Measurements from ENCODE around the gene TATDN3. TPM values are rescaled to one million over a fixed set of nuclear protein-coding genes. Genes with fewer than 3 reads are reported as not detected.
"Not testable (repeated sequence)": the region's sequence is repeated elsewhere in the genome, so short reads cannot be mapped to it uniquely, and the experiment has no call there.

TATDN3 gene
- total RNA-seq, 2 experiments from 2014 or later = 18.6 to 20.2 TPM

DNA sequence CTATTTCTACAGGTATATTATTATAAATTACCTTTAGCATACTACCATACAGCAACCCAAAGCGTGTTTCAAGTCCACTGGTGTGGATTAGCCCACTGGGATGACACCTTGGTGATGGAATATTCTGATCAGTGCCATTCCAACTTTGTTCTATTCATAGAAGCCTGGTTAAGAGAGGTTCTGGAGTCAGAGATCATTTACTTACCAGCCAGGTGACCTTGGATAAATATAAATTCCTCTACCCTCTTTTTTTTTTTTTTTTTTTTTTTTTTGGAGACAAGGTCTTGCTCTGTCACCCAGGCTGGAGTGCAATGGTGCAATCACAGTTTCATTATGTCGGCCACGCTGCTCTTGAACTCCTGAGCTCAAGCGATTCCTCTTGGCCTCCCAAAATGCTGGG is 55.9 kb downstream of the TATDN3 start, which contains the start of gene SPATA45:
Gene SPATA45, minus strand, starts transcription at position 101 of the 400 bp plus-strand sequence. CDS start 11,500 bp downstream, outside the sequence.
- POLR2A ChIA-PET = interaction anchor here (1.3 kb wide), 1 partner anchor 11 kb away, joined by 4 read pairs; the partner anchor contains the start of gene FLVCR1
- H3K27ac Mint-ChIP-seq = no peak within 1 kb of the TSS

DNA sequence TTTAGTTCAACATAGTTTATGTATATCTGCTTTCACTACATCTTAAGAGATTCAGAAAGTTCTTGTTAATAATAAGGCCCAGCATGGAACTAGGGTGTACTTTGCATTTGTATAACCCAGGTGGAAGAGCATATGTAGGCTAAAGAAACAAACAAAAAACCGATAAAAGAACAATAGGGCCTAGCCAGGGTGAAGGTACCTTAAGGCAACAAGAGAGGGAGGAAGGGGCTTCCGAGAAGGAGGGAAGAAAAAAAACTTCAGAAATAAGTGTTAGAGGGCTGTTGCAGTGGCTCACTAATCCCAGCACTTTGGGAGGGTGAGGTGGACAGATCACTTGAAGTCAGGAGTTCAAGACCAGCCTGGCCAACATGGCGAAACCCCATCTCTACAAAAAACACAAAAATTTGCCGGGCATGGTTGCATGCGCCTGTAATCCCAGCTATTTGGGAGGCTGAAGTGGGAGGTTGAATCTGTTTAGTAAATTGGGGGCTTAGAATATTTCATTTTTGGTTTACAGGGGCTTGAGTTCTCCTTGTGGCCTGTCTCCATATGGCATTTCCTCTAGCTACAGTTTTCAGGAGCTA is 60.5 kb downstream of the TATDN3 start:
- no peak overlapping the region for H3K4me3 Mint-ChIP-seq
- H3K9me3 Mint-ChIP-seq = no peaks in the 10 kb centered on the region
- no peak for DNase-seq
- H3K27ac Mint-ChIP-seq = no peak overlapping the region
- H3K36me3 Mint-ChIP-seq (ENCODE audit: low read depth) = peaks cover 7% of the 10 kb centered on the region
- peaks cover 14% of the 10 kb centered on the region for H3K4me1 Mint-ChIP-seq
- H3K27me3 Mint-ChIP-seq = no peaks in the 10 kb centered on the region
- ChIA-PET POLR2A (no interaction called here), CTCF (no interaction called here)

More for the DNA sequence above, 55.9 kb downstream of the TATDN3 start, which contains the start of gene SPATA45:
- H3K4me1 Mint-ChIP-seq = no peaks in the 10 kb centered on the region
- no peak for DNase-seq
- no peaks in the 10 kb centered on the region for H3K9me3 Mint-ChIP-seq
- H3K4me3 Mint-ChIP-seq = no peak within 1 kb of the TSS
- H3K36me3 Mint-ChIP-seq (ENCODE audit: low read depth) = no peaks in the 10 kb centered on the region
- CTCF ChIA-PET = interaction anchor here (0.7 kb wide), 1 partner anchor 31 kb away, joined by 4 read pairs; no protein-coding TSS in a partner anchor
- no peaks in the 10 kb centered on the region for H3K27me3 Mint-ChIP-seq

DNA sequence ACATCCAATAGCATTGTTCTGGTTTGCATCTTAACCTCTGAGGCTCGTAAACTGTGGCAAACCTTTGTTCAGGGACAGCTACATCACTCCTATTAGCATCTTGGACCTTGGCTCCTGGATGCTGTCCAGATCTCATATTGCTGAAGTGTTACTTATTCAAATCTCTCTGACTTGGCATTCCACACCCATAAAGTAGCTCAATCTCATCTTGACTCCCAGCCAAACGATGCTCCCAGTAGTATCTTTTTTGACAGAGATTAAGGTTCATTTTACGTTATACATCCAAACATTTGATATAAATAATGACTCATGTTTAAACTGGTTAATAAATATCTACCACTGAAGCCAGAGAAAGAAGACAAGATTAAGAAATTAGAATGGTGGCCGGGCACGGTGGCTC is 62.0 kb downstream of the TATDN3 start:
- Mint-ChIP-seq H3K9me3 (no peaks in the 10 kb centered on the region), H3K4me1 (peaks cover 22% of the 10 kb centered on the region), H3K4me3 (no peak overlapping the region), H3K36me3 (ENCODE audit: low read depth) (peaks cover 11% of the 10 kb centered on the region), H3K27ac (no peak overlapping the region), H3K27me3 (no peaks in the 10 kb centered on the region)
- POLR2A ChIA-PET = no interaction called here
- CTCF ChIA-PET = no interaction called here
- DNase-seq = no peak

DNA sequence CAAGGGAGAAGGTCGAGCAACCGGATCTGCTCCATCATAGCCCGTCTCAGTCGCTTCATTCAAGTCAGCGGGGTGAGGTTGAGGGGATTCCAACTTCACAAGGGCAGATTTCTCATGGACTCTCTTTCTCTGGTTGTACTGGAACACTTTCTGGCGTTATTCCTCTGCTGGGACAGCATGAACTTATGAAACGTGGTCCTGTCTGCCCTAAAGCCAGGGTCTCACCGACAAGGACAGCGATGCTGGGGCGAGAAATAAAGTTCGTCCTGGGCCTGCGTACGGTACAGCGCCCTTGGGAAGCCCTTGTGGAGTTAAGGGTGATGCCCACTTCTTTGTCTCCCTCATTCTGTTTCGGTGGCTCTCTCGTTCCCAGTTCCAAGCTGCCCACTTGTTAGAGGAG is 65.1 kb downstream of the TATDN3 start:
- POLR2A ChIA-PET = no interaction called here
- no peak overlapping the region for H3K27ac Mint-ChIP-seq
- no peak for DNase-seq
- H3K36me3 Mint-ChIP-seq (ENCODE audit: low read depth) = peaks cover 16% of the 10 kb centered on the region
- H3K4me1 Mint-ChIP-seq = peaks cover 28% of the 10 kb centered on the region
- H3K9me3 Mint-ChIP-seq = no peaks in the 10 kb centered on the region
- no peaks in the 10 kb centered on the region for H3K27me3 Mint-ChIP-seq
- CTCF ChIA-PET = interaction anchor here (1.1 to 2.1 kb wide), 3 partner anchors 134 to 192 kb away, joined by 3 to 10 read pairs (median 7); no protein-coding TSS in a partner anchor
- H3K4me3 Mint-ChIP-seq = no peak overlapping the region

DNA sequence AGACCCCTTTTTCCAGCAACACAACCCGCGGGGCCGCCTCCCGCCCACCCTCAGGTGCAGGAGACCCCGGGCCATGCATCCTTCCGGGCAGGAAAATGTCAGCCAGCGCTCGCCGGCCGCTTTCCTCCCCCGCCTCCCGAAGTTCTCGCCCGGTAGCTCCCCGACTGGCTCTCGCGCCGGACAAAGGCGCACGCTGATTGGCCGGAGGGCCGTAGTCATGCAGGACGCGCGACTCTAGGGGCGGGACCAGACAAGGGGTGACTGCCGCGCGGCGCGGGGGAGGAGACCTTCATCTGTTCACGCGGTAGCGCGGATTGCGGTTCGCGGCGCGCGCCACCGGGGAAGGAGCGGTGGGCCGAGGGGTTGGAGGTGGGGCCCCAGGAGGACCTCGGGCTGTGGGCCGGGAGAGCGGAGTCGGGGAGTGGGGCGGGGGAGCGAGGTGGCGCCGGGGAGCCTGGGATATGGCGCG is 66.3 kb downstream of the TATDN3 start, which contains the start of gene FLVCR1:
Gene FLVCR1, plus strand, starts transcription at position 284 of the 469 bp plus-strand sequence. Its CDS starts 178 bp downstream, at position 462.
- Mint-ChIP-seq H3K9me3 (no peaks in the 10 kb centered on the region), H3K4me1 (peaks cover 32% of the 10 kb centered on the region), H3K36me3 (ENCODE audit: low read depth) (peaks cover 19% of the 10 kb centered on the region), H3K4me3 (no peak within 1 kb of the TSS), H3K27me3 (no peaks in the 10 kb centered on the region), H3K27ac (peak within 1 kb of the TSS; percentile 92)
- CTCF ChIA-PET = interaction anchor here (0.6 to 2.1 kb wide), 10 partner anchors 16 to 402 kb away, joined by 3 to 10 read pairs (median 4); partner anchors contain the start of genes NSL1 and TATDN3
- DNase-seq = peak; percentile 97
- POLR2A ChIA-PET = interaction anchor here (0.6 to 1.9 kb wide), 16 partner anchors 10 to 1025 kb away, joined by 3 to 14 read pairs (median 4); partner anchors contain the start of genes NSL1 and TATDN3

DNA sequence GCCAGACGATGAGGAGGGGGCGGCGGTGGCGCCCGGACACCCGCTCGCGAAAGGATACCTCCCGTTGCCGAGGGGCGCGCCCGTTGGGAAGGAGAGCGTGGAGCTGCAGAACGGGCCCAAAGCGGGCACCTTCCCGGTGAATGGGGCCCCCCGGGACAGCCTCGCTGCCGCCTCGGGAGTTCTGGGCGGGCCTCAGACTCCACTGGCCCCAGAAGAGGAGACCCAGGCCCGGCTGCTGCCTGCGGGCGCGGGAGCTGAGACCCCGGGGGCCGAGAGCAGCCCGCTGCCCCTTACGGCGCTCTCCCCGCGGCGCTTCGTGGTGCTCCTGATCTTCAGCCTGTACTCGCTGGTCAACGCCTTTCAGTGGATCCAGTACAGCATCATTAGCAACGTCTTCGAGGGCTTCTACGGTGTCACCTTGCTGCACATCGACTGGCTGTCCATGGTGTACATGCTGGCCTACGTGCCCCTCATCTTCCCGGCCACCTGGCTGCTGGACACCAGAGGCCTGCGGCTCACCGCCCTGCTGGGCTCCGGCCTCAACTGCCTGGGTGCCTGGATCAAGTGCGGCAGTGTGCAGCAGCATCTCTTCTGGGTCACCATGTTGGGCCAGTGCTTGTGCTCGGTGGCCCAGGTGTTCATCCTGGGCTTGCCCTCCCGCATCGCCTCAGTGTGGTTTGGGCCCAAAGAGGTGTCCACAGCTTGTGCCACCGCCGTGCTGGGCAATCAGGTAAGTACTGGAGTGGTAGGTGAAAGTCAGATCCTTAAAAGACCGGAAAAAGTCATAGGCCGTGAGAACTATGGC is 67.0 kb downstream of the TATDN3 start:
- POLR2A ChIA-PET = interaction anchor here (0.7 to 1.9 kb wide), 15 partner anchors 9 to 1026 kb away, joined by 3 to 14 read pairs (median 5); partner anchors contain the start of genes NSL1 and TATDN3
- Mint-ChIP-seq H3K27ac (peak overlapping the region; percentile 92), H3K4me3 (no peak overlapping the region), H3K9me3 (no peaks in the 10 kb centered on the region), H3K27me3 (no peaks in the 10 kb centered on the region), H3K36me3 (ENCODE audit: low read depth) (peaks cover 20% of the 10 kb centered on the region), H3K4me1 (peaks cover 36% of the 10 kb centered on the region)
- DNase-seq = peak; percentile 33
- CTCF ChIA-PET = interaction anchor here (0.6 to 2.1 kb wide), 6 partner anchors 17 to 403 kb away, joined by 3 to 10 read pairs (median 6); partner anchors contain the start of genes NSL1 and TATDN3

DNA sequence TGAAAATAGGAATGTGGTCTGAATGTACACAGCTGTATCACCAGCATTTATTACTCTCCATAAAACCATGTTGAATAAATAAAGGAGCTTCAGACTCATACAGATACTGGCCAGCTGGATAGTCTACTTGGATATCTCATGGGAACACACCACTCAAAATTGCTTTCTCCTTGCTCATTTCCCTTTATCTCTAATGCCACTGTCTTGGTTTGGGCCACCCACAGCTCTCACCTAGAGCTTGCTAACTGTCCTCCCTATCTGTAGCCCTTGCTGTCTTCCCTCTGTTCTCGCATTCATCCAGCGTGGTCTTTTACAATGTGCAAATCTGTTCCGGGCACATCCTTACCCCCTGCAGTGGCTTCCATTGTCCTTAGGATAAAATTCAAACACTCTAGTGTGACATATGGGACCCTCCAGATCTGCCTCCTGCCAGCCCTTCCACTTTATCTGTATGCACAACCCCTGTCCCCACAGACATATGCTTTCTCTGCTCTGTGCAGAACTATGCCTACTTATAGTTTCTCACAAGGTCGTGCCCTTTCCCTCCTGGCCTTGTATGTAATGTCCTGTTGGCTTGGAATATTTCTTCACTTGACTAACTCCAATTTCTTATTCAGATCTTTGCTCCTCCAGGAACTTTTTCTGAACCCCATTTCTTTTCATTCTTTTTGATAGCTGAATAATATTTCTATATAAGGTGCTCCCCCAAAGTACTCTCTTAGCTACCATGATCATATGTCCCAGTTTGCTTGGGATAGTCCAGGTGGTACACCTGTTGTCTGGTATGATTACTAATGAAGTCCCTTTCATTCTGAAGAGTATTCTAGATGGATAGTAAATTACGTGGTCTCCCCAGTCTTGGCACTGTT is 69.3 kb downstream of the TATDN3 start:
- no peak for DNase-seq
- ChIA-PET POLR2A (interaction anchor here (0.9 to 2.0 kb wide), 4 partner anchors 19 to 93 kb away, joined by 3 to 6 read pairs (median 3); partner anchors contain the start of genes NSL1 and TATDN3), CTCF (interaction anchor here (0.6 to 1.6 kb wide), 4 partner anchors 90 to 846 kb away, joined by 3 to 6 read pairs (median 4); no protein-coding TSS in a partner anchor)
- Mint-ChIP-seq H3K27ac (no peak overlapping the region), H3K9me3 (no peaks in the 10 kb centered on the region), H3K4me3 (no peak overlapping the region), H3K27me3 (no peaks in the 10 kb centered on the region), H3K4me1 (peaks cover 42% of the 10 kb centered on the region), H3K36me3 (ENCODE audit: low read depth) (peaks cover 24% of the 10 kb centered on the region)

DNA sequence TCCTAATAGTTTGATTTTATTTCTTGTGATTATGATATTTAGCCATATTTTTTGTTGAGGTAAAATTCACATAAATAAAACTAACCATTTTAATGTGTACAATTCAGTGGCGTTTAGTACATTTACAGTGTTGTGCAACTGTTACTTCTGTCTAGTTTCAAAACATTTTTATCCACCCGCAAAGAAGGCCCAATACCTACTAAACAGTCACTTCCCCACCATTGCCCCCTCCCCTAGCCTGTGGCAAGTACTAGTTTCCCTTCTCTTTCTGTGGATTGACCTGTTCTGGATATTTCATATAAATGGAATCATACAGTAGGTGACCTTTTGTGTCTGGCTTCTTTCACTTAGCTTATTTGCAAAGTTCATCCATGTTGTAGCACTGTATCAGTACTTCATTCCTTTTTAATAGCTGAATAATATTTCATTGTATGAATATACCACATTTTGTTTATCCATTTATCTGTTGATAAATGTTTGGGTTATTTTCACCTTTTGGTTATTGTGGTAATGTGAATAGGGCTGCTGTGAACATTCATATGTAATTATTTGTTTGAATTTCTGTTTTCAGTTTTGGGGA is 70.5 kb downstream of the TATDN3 start:
- ChIA-PET CTCF (no interaction called here), POLR2A (interaction anchor here (1.0 kb wide), 1 partner anchor 17 kb away, joined by 3 read pairs; no protein-coding TSS in a partner anchor)
- no peaks in the 10 kb centered on the region for H3K27me3 Mint-ChIP-seq
- H3K4me1 Mint-ChIP-seq = peaks cover 31% of the 10 kb centered on the region
- no peaks in the 10 kb centered on the region for H3K9me3 Mint-ChIP-seq
- H3K36me3 Mint-ChIP-seq (ENCODE audit: low read depth) = peaks cover 32% of the 10 kb centered on the region
- no peak overlapping the region for H3K4me3 Mint-ChIP-seq
- no peak for DNase-seq
- no peak overlapping the region for H3K27ac Mint-ChIP-seq

DNA sequence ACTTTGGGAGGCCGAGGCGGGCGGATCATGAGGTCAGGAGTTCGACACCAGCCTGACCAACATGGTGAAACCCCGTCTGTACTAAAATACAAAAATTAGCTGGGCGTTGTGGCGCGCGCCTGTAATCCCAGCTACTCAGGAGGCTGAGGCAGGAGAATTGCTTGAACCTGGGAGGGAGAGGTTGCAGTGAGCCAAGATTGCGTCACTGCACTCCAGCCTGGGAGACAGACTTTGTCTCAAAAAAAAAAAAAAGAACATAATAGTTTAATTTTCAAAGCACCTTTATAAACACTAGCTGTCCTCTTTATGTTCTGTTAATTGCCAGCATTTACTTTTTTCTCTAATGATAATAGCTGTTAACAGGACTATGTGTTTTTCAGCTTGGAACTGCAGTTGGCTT is 71.7 kb downstream of the TATDN3 start:
- H3K9me3 Mint-ChIP-seq, DNase-seq, H3K27ac Mint-ChIP-seq, H3K27me3 Mint-ChIP-seq, POLR2A ChIA-PET, H3K4me3 Mint-ChIP-seq: not testable (repeated sequence)
- CTCF ChIA-PET = interaction anchor here (1.2 kb wide), 1 partner anchor 408 kb away, joined by 3 read pairs; no protein-coding TSS in a partner anchor
- Mint-ChIP-seq H3K36me3 (ENCODE audit: low read depth) (peaks cover 29% of the 10 kb centered on the region), H3K4me1 (peaks cover 23% of the 10 kb centered on the region)

DNA sequence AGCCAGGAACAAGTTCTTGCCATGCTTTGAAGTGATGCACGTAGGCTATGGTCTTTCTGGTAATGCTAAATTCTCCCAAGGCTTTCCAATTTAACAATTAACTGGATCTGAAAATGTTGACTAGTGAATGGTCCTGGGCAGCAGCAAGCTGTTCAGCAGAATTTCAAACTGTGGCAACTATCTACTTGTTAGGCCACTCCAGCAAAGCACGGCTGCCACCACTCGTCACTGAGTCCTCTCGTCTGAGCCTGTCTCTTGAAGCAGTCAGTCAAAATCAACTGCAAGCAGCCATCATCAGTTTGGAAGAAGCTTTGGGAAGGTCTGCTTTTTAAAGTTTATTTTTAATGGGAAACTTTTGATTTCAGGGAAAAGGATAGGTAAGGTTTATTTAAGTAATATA is 72.5 kb downstream of the TATDN3 start:
- DNase-seq = no peak
- Mint-ChIP-seq H3K27me3 (no peaks in the 10 kb centered on the region), H3K9me3 (no peaks in the 10 kb centered on the region), H3K4me1 (peaks cover 19% of the 10 kb centered on the region), H3K36me3 (ENCODE audit: low read depth) (peaks cover 24% of the 10 kb centered on the region), H3K4me3 (no peak overlapping the region), H3K27ac (no peak overlapping the region)
- ChIA-PET POLR2A (no interaction called here), CTCF (interaction anchor here (1.2 kb wide), 1 partner anchor 409 kb away, joined by 3 read pairs; no protein-coding TSS in a partner anchor)

Measured in activated CD4-positive, alpha-beta memory T cell treated with anti-CD3 and anti-CD28 coated beads, Interleukin-2, amount 10 ng/mL, durations not matched to agents 7 days and 5 days (primary cell).